ENCODE results near the gene UBE3C. TPM values are rescaled to one million over a fixed set of nuclear protein-coding genes. Genes with fewer than 3 reads are reported as not detected.

UBE3C gene
- total and polyA plus RNA-seq, 2 of the 13 experiments (the other 11 are each of a cell fraction or from before 2014, with no cell fraction given): 27.0 to 48.2 TPM

- DNase-seq (ENCODE audit: low spot score) (no peak), ATAC-seq (no peak), FAIRE-seq (no peak)
- H3K27me3 ChIP-seq (ENCODE audit: control insufficient read depth in 1 of 2, insufficient read depth in 2 of 2, low read length in 2 of 2): no peaks in the 10 kb centered on the region
- ChIA-PET POLR2A (no interaction called here), CTCF (ENCODE audit: low intra/inter-chr PET ratio, low total read pairs) (no interaction called here)
- H3K4me1 ChIP-seq (ENCODE audit: insufficient read depth, low read length): peaks cover 15% of the 10 kb centered on the region
- no peaks in the 10 kb centered on the region for H3K79me2 ChIP-seq (ENCODE audit: insufficient read depth, low read length)
- H4K20me1 ChIP-seq (ENCODE audit: insufficient read depth, low read length): no peaks in the 10 kb centered on the region
- TF ChIP-seq PLRG1 (conservative IDR thresholded peaks at IDR 0.05) (no peak), GRHL1 (CRISPR knock-in tag; conservative IDR thresholded peaks at IDR 0.05) (no peak), PRDM10 (CRISPR knock-in tag; IDR thresholded peaks at IDR 0.05; ENCODE audit: low read depth) (no peak), RBM22 (optimal IDR thresholded peaks at IDR 0.05; ENCODE audit: low read length) (peak; percentile 67), TCF7 (IDR thresholded peaks at IDR 0.05; ENCODE audit: low read depth) (no peak), NR3C1 (CRISPR knock-in tag; IDR thresholded peaks at IDR 0.05) (no peak), FOSL1 (CRISPR knock-in tag; IDR thresholded peaks at IDR 0.05; ENCODE audit: borderline replicate concordance) (no peak), GMEB2 (CRISPR knock-in tag; IDR thresholded peaks at IDR 0.05; ENCODE audit: low read depth) (no peak)
- H3K9me3 ChIP-seq (ENCODE audit: low read length): no peaks in the 10 kb centered on the region
- 98% methylated on average over 6 of the region's 6 CpGs for WGBS (ENCODE audit: low lambda C conversion rate)
- intact Hi-C loops (cut with micrococcal nuclease; ENCODE audit: unreplicated experiment) (no loop called here), in situ Hi-C loops (cut with HindIII; ENCODE audit: extremely low pct_ligation_motif_present, low pct_unique_long_range_greater_than_20kb) (no loop called here)
- H3K27ac ChIP-seq (ENCODE audit: extremely low read length, insufficient read depth, low read length): no peak overlapping the region
- no peak overlapping the region for H3K4me3 ChIP-seq (replicated peaks in 1 of 3; ENCODE audit: insufficient read depth in 1 of 3, low read depth in 2 of 3, low read length in 3 of 3)
- no peak overlapping the region for H2AFZ ChIP-seq (ENCODE audit: low read length)
- peaks cover 13 to 76% of the 10 kb centered on the region in 2 experiments for H3K36me3 ChIP-seq (replicated peaks in 1 of 2; ENCODE audit: control insufficient read depth in 1 of 2, insufficient read depth in 2 of 2, low read length in 2 of 2)
- H3K9ac ChIP-seq (ENCODE audit: insufficient read depth, low read depth, low read length): no peak overlapping the region
- H3K4me2 ChIP-seq (ENCODE audit: low read depth, low read length): no peak overlapping the region
- BruUV-seq (replicated peaks): no TSS peak
Measured at GRCh38 chr7:157189405-157189804, 50.7 kb downstream of the UBE3C start.

Data from HepG2 (cell line).